ENCODE data around the gene CNTN4. TPM values are rescaled to one million over a fixed set of nuclear protein-coding genes. Genes with fewer than 3 reads are reported as not detected.

Gene CNTN4
- total and polyA plus RNA-seq, 2 experiments from 2014 or later, result 0.91 to 4.0 TPM

DNA sequence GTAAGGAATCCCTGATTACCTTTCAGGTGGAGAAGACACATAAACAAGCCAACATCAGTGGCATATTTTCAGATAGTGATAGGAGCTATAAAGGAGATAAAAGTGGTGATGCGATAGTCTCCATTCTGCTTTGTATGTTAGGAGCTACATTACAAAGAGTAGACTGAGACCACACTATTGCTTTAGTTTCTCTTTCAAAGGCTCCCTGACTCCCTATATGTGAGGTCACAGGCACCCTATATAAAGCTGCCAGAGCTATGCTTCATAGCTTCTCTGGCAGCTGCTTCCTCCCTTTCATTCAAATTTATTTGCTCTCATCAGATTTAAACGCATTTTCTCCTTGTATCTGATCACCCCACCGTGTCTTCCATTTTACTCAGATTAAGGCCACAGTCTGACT lies 544.9 kb downstream of the CNTN4 start:
- H3K4me1 Mint-ChIP-seq, result no peaks in the 10 kb centered on the region
- no peaks in the 10 kb centered on the region for H3K4me1 ChIP-seq (ENCODE audit: insufficient read depth)
- H3K4me2 ChIP-seq, result no peak overlapping the region
- no peak overlapping the region for H2AFZ ChIP-seq
- H3K27ac Mint-ChIP-seq, result no peak overlapping the region
- no peak overlapping the region for H3K27ac ChIP-seq (ENCODE audit: low read depth)
- H3K27me3 ChIP-seq (ENCODE audit: insufficient read depth), result no peaks in the 10 kb centered on the region
- H3K4me3 Mint-ChIP-seq, result no peak overlapping the region
- H4K20me1 ChIP-seq (replicated peaks; ENCODE audit: insufficient read depth), result no peaks in the 10 kb centered on the region
- H3F3A ChIP-seq (replicated peaks; ENCODE audit: low read depth), result no peaks in the 10 kb centered on the region
- no peaks in the 10 kb centered on the region for H3K9me2 ChIP-seq (ENCODE audit: insufficient read depth)
- peaks cover 99% of the 10 kb centered on the region for H3K9me3 Mint-ChIP-seq
- ATAC-seq, result no peak
- no peaks in the 10 kb centered on the region for H3K79me2 ChIP-seq (replicated peaks; ENCODE audit: insufficient read depth)
- no peak for DNase-seq (ENCODE audit: low spot score)
- peaks cover 35% of the 10 kb centered on the region for H3K36me3 Mint-ChIP-seq (ENCODE audit: low read depth)
- TF ChIP-seq CREB1 (CRISPR knock-in tag; IDR thresholded peaks at IDR 0.05; ENCODE audit: low read depth), result no peak
- TF ChIP-seq STAT1 (IDR thresholded peaks at IDR 0.05; ENCODE audit: unreplicated experiment), result no peak
- TF ChIP-seq, protein P1, sequence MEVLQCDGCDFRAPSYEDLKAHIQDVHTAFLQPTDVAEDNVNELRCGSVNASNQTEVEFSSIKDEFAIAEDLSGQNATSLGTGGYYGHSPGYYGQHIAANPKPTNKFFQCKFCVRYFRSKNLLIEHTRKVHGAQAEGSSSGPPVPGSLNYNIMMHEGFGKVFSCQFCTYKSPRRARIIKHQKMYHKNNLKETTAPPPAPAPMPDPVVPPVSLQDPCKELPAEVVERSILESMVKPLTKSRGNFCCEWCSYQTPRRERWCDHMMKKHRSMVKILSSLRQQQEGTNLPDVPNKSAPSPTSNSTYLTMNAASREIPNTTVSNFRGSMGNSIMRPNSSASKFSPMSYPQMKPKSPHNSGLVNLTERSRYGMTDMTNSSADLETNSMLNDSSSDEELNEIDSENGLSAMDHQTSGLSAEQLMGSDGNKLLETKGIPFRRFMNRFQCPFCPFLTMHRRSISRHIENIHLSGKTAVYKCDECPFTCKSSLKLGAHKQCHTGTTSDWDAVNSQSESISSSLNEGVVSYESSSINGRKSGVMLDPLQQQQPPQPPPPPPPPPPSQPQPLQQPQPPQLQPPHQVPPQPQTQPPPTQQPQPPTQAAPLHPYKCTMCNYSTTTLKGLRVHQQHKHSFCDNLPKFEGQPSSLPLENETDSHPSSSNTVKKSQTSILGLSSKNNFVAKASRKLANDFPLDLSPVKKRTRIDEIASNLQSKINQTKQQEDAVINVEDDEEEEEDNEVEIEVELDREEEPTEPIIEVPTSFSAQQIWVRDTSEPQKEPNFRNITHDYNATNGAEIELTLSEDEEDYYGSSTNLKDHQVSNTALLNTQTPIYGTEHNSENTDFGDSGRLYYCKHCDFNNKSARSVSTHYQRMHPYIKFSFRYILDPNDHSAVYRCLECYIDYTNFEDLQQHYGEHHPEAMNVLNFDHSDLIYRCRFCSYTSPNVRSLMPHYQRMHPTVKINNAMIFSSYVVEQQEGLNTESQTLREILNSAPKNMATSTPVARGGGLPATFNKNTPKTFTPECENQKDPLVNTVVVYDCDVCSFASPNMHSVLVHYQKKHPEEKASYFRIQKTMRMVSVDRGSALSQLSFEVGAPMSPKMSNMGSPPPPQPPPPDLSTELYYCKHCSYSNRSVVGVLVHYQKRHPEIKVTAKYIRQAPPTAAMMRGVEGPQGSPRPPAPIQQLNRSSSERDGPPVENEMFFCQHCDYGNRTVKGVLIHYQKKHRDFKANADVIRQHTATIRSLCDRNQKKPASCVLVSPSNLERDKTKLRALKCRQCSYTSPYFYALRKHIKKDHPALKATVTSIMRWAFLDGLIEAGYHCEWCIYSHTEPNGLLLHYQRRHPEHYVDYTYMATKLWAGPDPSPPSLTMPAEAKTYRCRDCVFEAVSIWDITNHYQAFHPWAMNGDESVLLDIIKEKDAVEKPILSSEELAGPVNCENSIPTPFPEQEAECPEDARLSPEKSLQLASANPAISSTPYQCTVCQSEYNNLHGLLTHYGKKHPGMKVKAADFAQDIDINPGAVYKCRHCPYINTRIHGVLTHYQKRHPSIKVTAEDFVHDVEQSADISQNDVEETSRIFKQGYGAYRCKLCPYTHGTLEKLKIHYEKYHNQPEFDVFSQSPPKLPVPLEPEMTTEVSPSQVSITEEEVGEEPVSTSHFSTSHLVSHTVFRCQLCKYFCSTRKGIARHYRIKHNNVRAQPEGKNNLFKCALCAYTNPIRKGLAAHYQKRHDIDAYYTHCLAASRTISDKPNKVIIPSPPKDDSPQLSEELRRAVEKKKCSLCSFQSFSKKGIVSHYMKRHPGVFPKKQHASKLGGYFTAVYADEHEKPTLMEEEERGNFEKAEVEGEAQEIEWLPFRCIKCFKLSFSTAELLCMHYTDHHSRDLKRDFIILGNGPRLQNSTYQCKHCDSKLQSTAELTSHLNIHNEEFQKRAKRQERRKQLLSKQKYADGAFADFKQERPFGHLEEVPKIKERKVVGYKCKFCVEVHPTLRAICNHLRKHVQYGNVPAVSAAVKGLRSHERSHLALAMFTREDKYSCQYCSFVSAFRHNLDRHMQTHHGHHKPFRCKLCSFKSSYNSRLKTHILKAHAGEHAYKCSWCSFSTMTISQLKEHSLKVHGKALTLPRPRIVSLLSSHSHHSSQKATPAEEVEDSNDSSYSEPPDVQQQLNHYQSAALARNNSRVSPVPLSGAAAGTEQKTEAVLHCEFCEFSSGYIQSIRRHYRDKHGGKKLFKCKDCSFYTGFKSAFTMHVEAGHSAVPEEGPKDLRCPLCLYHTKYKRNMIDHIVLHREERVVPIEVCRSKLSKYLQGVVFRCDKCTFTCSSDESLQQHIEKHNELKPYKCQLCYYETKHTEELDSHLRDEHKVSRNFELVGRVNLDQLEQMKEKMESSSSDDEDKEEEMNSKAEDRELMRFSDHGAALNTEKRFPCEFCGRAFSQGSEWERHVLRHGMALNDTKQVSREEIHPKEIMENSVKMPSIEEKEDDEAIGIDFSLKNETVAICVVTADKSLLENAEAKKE (CRISPR knock-in tag; IDR thresholded peaks at IDR 0.05), result no peak
- TF ChIP-seq, protein P2, sequence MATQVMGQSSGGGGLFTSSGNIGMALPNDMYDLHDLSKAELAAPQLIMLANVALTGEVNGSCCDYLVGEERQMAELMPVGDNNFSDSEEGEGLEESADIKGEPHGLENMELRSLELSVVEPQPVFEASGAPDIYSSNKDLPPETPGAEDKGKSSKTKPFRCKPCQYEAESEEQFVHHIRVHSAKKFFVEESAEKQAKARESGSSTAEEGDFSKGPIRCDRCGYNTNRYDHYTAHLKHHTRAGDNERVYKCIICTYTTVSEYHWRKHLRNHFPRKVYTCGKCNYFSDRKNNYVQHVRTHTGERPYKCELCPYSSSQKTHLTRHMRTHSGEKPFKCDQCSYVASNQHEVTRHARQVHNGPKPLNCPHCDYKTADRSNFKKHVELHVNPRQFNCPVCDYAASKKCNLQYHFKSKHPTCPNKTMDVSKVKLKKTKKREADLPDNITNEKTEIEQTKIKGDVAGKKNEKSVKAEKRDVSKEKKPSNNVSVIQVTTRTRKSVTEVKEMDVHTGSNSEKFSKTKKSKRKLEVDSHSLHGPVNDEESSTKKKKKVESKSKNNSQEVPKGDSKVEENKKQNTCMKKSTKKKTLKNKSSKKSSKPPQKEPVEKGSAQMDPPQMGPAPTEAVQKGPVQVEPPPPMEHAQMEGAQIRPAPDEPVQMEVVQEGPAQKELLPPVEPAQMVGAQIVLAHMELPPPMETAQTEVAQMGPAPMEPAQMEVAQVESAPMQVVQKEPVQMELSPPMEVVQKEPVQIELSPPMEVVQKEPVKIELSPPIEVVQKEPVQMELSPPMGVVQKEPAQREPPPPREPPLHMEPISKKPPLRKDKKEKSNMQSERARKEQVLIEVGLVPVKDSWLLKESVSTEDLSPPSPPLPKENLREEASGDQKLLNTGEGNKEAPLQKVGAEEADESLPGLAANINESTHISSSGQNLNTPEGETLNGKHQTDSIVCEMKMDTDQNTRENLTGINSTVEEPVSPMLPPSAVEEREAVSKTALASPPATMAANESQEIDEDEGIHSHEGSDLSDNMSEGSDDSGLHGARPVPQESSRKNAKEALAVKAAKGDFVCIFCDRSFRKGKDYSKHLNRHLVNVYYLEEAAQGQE (IDR thresholded peaks at IDR 0.05; ENCODE audit: unreplicated experiment), result no peak
- H3K27me3 Mint-ChIP-seq (ENCODE audit: insufficient read depth, low read depth, poor library complexity), result no peaks in the 10 kb centered on the region
- H3K4me3 ChIP-seq, result no peak overlapping the region
- no peaks in the 10 kb centered on the region for H3K36me3 ChIP-seq (ENCODE audit: insufficient read depth)

Data from GM23338 (cell line).